Measurements from ENCODE around the gene LY6G6C. TPM values are rescaled to one million over a fixed set of nuclear protein-coding genes. Genes with fewer than 3 reads are reported as not detected.

Gene LY6G6C
- total and polyA plus RNA-seq, 4 donors, result 0.14 to 0.16 TPM; not detected in 2

DNA sequence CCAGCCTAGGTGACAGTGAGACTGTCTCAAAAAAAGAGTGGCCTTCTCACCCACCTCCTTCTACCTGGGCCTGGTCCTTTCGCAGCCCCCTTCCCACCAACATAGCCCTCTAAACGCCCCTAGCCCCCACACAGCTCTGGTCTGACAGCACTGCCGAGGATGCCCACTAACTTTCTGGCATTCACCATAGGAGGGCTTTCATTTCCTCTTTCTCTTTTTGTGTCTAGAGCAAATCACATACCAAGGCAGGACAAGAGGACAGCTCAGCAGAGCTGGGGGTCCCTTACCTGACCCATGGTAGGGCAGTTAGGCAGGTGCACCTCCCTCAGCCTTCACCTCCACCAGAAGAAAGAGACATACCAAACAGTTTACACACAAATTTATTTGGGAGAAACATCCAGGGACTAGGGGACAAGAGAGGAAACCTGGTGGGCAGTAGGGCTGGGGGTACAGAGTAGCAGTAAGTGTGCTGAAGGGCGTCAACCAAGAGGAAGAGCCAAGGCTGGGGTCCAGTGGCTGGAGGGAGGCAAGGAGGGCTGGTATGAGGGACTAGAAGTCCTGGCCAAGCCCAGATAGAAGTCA is 45.1 kb downstream of the LY6G6C start:
- Histone ChIP-seq H3K36me3 (ENCODE audit: control insufficient read depth in 4 of 4, insufficient read depth in 4 of 4, low read length in 4 of 4) (peaks cover 2 to 19% (median 6%) of the 10 kb centered on the region in 4 donors), H3K27me3 (ENCODE audit: control insufficient read depth in 3 of 3, insufficient read depth in 3 of 3, low read length in 2 of 3) (no peaks in the 10 kb centered on the region), H3K9ac (ENCODE audit: insufficient read depth in 1 of 2, low read length in 2 of 2) (no peak overlapping the region), H3K4me3 (no peak overlapping the region), H3K9me3 (ENCODE audit: control insufficient read depth in 4 of 4, insufficient read depth in 3 of 4, low read length in 3 of 4) (no peaks in the 10 kb centered on the region), H3K4me1 (ENCODE audit: control insufficient read depth in 5 of 5, insufficient read depth in 5 of 5, low read length in 5 of 5) (peaks cover 0 to 12% (median 4%) of the 10 kb centered on the region in 5 donors), H3K27ac (ENCODE audit: low read depth in 1 of 2, low read length in 1 of 2) (no peak overlapping the region)
- 84% methylated on average over 4 of the region's 4 CpGs for whole genome bisulfite sequencing, 2 donors
- TF ChIP-seq CTCF (IDR thresholded peaks at IDR 0.05; ENCODE audit: control extremely low read depth, extremely low read depth), result no peak
- DNase-seq (no peak), ATAC-seq (ENCODE audit: insufficient read depth, low FRiP score) (no peak)

DNA sequence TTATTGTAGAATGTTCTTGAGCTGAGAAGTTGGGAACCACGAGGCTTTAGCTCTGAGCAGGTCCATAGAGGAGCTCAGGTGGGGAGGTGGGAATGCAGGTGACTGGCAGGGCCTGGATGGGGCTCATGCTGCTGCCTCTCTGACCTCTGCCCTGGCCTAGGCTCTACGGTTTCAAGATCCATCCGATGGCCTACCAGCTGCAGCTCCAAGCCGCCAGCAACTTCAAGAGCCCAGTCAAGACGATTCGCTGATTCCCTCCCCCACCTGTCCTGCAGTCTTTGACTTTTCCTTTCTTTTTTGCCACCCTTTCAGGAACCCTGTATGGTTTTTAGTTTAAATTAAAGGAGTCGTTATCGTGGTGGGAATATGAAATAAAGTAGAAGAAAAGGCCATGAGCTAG is 51.9 kb downstream of the LY6G6C start, which contains the start of gene LY6G5B:
Gene LY6G5B, plus strand, starts transcription at position 301 of the 400 bp plus-strand sequence. CDS start 975 bp downstream, outside the sequence.
- peaks cover 0 to 7% (median 4%) of the 10 kb centered on the region in 5 donors for H3K4me1 ChIP-seq (ENCODE audit: control insufficient read depth in 5 of 5, insufficient read depth in 5 of 5, low read length in 5 of 5)
- H3K36me3 ChIP-seq (ENCODE audit: control insufficient read depth in 4 of 4, insufficient read depth in 4 of 4, low read length in 4 of 4), result peaks cover 19 to 49% (median 40%) of the 10 kb centered on the region in 4 donors
- WGBS, 2 donors, result 82 to 92% methylated on average over 8 of the region's 8 CpGs
- no peaks in the 10 kb centered on the region for H3K9me3 ChIP-seq (ENCODE audit: control insufficient read depth in 4 of 4, insufficient read depth in 3 of 4, low read length in 3 of 4)
- H3K9ac ChIP-seq (ENCODE audit: insufficient read depth in 1 of 2, low read length in 2 of 2), result no peak within 1 kb of the TSS
- H3K27me3 ChIP-seq (ENCODE audit: control insufficient read depth in 3 of 3, insufficient read depth in 3 of 3, low read length in 2 of 3), result no peaks in the 10 kb centered on the region
- H3K4me3 ChIP-seq, result no peak within 1 kb of the TSS
- no peak for TF ChIP-seq CTCF (IDR thresholded peaks at IDR 0.05; ENCODE audit: control extremely low read depth, extremely low read depth)
- H3K27ac ChIP-seq (ENCODE audit: low read depth in 1 of 2, low read length in 1 of 2), result no peak within 1 kb of the TSS
- ATAC-seq (ENCODE audit: insufficient read depth, low FRiP score) (no peak), DNase-seq (no peak)

Small RNAs within 50 kb of the gene (small RNA-seq; reads per million reads assigned to genes)
- gene LY6G6D (ENCODE audit: low replicate concordance), result not detected
- 0.10 reads per million for gene MIR4646 (ENCODE audit: low replicate concordance)
- not detected for gene MSH5-SAPCD1 (ENCODE audit: low replicate concordance)
- gene RNU6-850P (ENCODE audit: low replicate concordance), result not detected
- not detected for gene SAPCD1 (ENCODE audit: low replicate concordance)

Other genes with a start within 250 kb of the LY6G6C start
Only the 30 nearest of the 41 such genes appear.
- gene LTA, start 149.5 kb downstream of the LY6G6C start, total RNA-seq, result 1 to 10 TPM in 1 of 2 donors, under 1 TPM in 1; 0.54 to 1.2 TPM
- under 1 TPM; 0.28 to 0.40 TPM for gene LTA, start 149.5 kb downstream of the LY6G6C start, polyA plus RNA-seq
- gene TNF, start 146.2 kb downstream of the LY6G6C start, total RNA-seq, result 1 to 10 TPM in 1 of 2 donors, under 1 TPM in 1; 0.23 to 6.6 TPM
- gene TNF, start 146.2 kb downstream of the LY6G6C start, polyA plus RNA-seq, result 10 to 100 TPM in 1 of 2 donors, 1 to 10 TPM in 1; 1.6 to 15.7 TPM
- gene LTB, start 139.3 kb downstream of the LY6G6C start, total RNA-seq, result 10 to 100 TPM in 1 of 2 donors, 1 to 10 TPM in 1; 9.9 to 14.6 TPM
- 10 to 100 TPM in 1 of 2 donors, 1 to 10 TPM in 1; 9.8 to 31.9 TPM for gene LTB, start 139.3 kb downstream of the LY6G6C start, polyA plus RNA-seq
- gene LST1, start 135.5 kb downstream of the LY6G6C start, total RNA-seq, result 10 to 100 TPM in 1 of 2 donors, 1 to 10 TPM in 1; 9.6 to 78.8 TPM
- 100 to 1,000 TPM in 1 of 2 donors, 10 to 100 TPM in 1; 96.1 to 164 TPM for gene LST1, start 135.5 kb downstream of the LY6G6C start, polyA plus RNA-seq
- under 1 TPM in 1 of 2 donors, not detected in 1; 0.64 TPM for gene NCR3, start 128.7 kb downstream of the LY6G6C start, total RNA-seq
- gene NCR3, start 128.7 kb downstream of the LY6G6C start, polyA plus RNA-seq, result under 1 TPM; 0.61 TPM
- gene AIF1, start 106.5 kb downstream of the LY6G6C start, total RNA-seq, result 10 to 100 TPM; 38.7 to 86.0 TPM
- gene AIF1, start 106.5 kb downstream of the LY6G6C start, polyA plus RNA-seq, result 100 to 1,000 TPM in 1 of 2 donors, 10 to 100 TPM in 1; 89.9 to 345 TPM
- gene PRRC2A, start 101.0 kb downstream of the LY6G6C start, total RNA-seq, result 100 to 1,000 TPM in 1 of 2 donors, 10 to 100 TPM in 1; 73.7 to 157 TPM
- gene PRRC2A, start 101.0 kb downstream of the LY6G6C start, polyA plus RNA-seq, result 100 to 1,000 TPM in 1 of 2 donors, 10 to 100 TPM in 1; 90.4 to 115 TPM
- 100 to 1,000 TPM; 164 to 259 TPM for gene BAG6, start 69.1 kb downstream of the LY6G6C start, total RNA-seq
- 100 to 1,000 TPM; 189 to 322 TPM for gene BAG6, start 69.1 kb downstream of the LY6G6C start, polyA plus RNA-seq
- gene APOM, start 65.9 kb downstream of the LY6G6C start, total RNA-seq, result 1 to 10 TPM; 1.3 to 2.5 TPM
- 1 to 10 TPM; 2.2 to 8.8 TPM for gene APOM, start 65.9 kb downstream of the LY6G6C start, polyA plus RNA-seq
- 10 to 100 TPM; 18.9 to 26.8 TPM for gene C6orf47, start 61.0 kb downstream of the LY6G6C start, total RNA-seq
- 10 to 100 TPM; 23.5 to 24.5 TPM for gene C6orf47, start 61.0 kb downstream of the LY6G6C start, polyA plus RNA-seq
- gene GPANK1, start 56.7 kb downstream of the LY6G6C start, total RNA-seq, result 10 to 100 TPM; 13.3 to 16.6 TPM
- 10 to 100 TPM; 12.7 to 15.7 TPM for gene GPANK1, start 56.7 kb downstream of the LY6G6C start, polyA plus RNA-seq
- 100 to 1,000 TPM; 114 to 123 TPM for gene CSNK2B, start 55.7 kb downstream of the LY6G6C start, total RNA-seq
- gene CSNK2B, start 55.7 kb downstream of the LY6G6C start, polyA plus RNA-seq, result 100 to 1,000 TPM; 150 to 154 TPM
- 10 to 100 TPM in 1 of 2 donors, 1 to 10 TPM in 1; 5.7 to 13.7 TPM for gene LY6G5B, start 51.8 kb downstream of the LY6G6C start, total RNA-seq
- 1 to 10 TPM; 7.6 to 8.8 TPM for gene LY6G5B, start 51.8 kb downstream of the LY6G6C start, polyA plus RNA-seq
- gene LY6G5C, start 40.7 kb downstream of the LY6G6C start, total RNA-seq, result 1 to 10 TPM; 3.0 to 5.0 TPM
- 1 to 10 TPM; 2.8 to 3.9 TPM for gene LY6G5C, start 40.7 kb downstream of the LY6G6C start, polyA plus RNA-seq
- gene ABHD16A, start 18.4 kb downstream of the LY6G6C start, total RNA-seq, result 10 to 100 TPM; 49.5 to 57.7 TPM
- 10 to 100 TPM; 30.6 to 68.6 TPM for gene ABHD16A, start 18.4 kb downstream of the LY6G6C start, polyA plus RNA-seq
- gene LY6G6F, start 14.9 kb downstream of the LY6G6C start, total RNA-seq, result under 1 TPM in 1 of 2 donors, not detected in 1; 0.21 TPM
- gene LY6G6F, start 14.9 kb downstream of the LY6G6C start, polyA plus RNA-seq, result 1 to 10 TPM in 1 of 2 donors, not detected in 1; 2.2 TPM
- gene LY6G6D, start 6.4 kb downstream of the LY6G6C start, total RNA-seq, result not detected
- gene LY6G6D, start 6.4 kb downstream of the LY6G6C start, polyA plus RNA-seq, result not detected
- 1 to 10 TPM in 1 of 2 donors, under 1 TPM in 1; 0.64 to 1.1 TPM for gene MPIG6B, start 1.6 kb upstream of the LY6G6C start, total RNA-seq
- 1 to 10 TPM in 1 of 2 donors, under 1 TPM in 1; 0.45 to 2.3 TPM for gene MPIG6B, start 1.6 kb upstream of the LY6G6C start, polyA plus RNA-seq
- 10 to 100 TPM; 60.3 to 80.0 TPM for gene DDAH2, start 7.6 kb upstream of the LY6G6C start, total RNA-seq
- 100 to 1,000 TPM; 103 to 130 TPM for gene DDAH2, start 7.6 kb upstream of the LY6G6C start, polyA plus RNA-seq
- 100 to 1,000 TPM; 231 to 368 TPM for gene CLIC1, start 14.8 kb upstream of the LY6G6C start, total RNA-seq
- gene CLIC1, start 14.8 kb upstream of the LY6G6C start, polyA plus RNA-seq, result 100 to 1,000 TPM; 387 to 763 TPM
- 10 to 100 TPM; 11.6 to 17.8 TPM for gene MSH5, start 18.3 kb upstream of the LY6G6C start, total RNA-seq
- 10 to 100 TPM in 1 of 2 donors, 1 to 10 TPM in 1; 4.5 to 15.1 TPM for gene MSH5, start 18.3 kb upstream of the LY6G6C start, polyA plus RNA-seq
- gene SAPCD1, start 40.9 kb upstream of the LY6G6C start, total RNA-seq, result 1 to 10 TPM; 1.7 to 4.4 TPM
- gene SAPCD1, start 40.9 kb upstream of the LY6G6C start, polyA plus RNA-seq, result 1 to 10 TPM; 1.3 to 6.3 TPM
- gene VWA7, start 55.6 kb upstream of the LY6G6C start, total RNA-seq, result 10 to 100 TPM in 1 of 2 donors, 1 to 10 TPM in 1; 4.6 to 14.2 TPM
- gene VWA7, start 55.6 kb upstream of the LY6G6C start, polyA plus RNA-seq, result 1 to 10 TPM; 2.2 to 6.7 TPM
- gene VARS1, start 74.0 kb upstream of the LY6G6C start, total RNA-seq, result 10 to 100 TPM; 32.2 to 95.4 TPM
- 10 to 100 TPM; 36.3 to 45.8 TPM for gene VARS1, start 74.0 kb upstream of the LY6G6C start, polyA plus RNA-seq
- 10 to 100 TPM; 22.0 to 39.4 TPM for gene LSM2, start 85.2 kb upstream of the LY6G6C start, total RNA-seq
- gene LSM2, start 85.2 kb upstream of the LY6G6C start, polyA plus RNA-seq, result 10 to 100 TPM; 52.0 to 66.7 TPM
- 1 to 10 TPM; 1.9 to 2.3 TPM for gene HSPA1L, start 93.5 kb upstream of the LY6G6C start, total RNA-seq
- 1 to 10 TPM; 1.0 to 1.2 TPM for gene HSPA1L, start 93.5 kb upstream of the LY6G6C start, polyA plus RNA-seq
- 1,000 to 10,000 TPM in 1 of 2 donors, 100 to 1,000 TPM in 1; 118 to 1,149 TPM for gene HSPA1A, start 93.8 kb upstream of the LY6G6C start, total RNA-seq
- 100 to 1,000 TPM in 1 of 2 donors, 10 to 100 TPM in 1; 90.6 to 161 TPM for gene HSPA1A, start 93.8 kb upstream of the LY6G6C start, polyA plus RNA-seq
- 1,000 to 10,000 TPM in 1 of 2 donors, 10 to 100 TPM in 1; 99.7 to 1,377 TPM for gene HSPA1B, start 106.0 kb upstream of the LY6G6C start, total RNA-seq
- gene HSPA1B, start 106.0 kb upstream of the LY6G6C start, polyA plus RNA-seq, result 10 to 100 TPM; 33.2 to 99.0 TPM
- 10 to 100 TPM; 53.2 to 71.3 TPM for gene NEU1, start 141.1 kb upstream of the LY6G6C start, total RNA-seq
- gene NEU1, start 141.1 kb upstream of the LY6G6C start, polyA plus RNA-seq, result 10 to 100 TPM; 69.6 to 82.5 TPM
- gene SLC44A4, start 157.3 kb upstream of the LY6G6C start, total RNA-seq, result 100 to 1,000 TPM in 1 of 2 donors, 10 to 100 TPM in 1; 66.4 to 121 TPM
- gene SLC44A4, start 157.3 kb upstream of the LY6G6C start, polyA plus RNA-seq, result 10 to 100 TPM; 22.2 to 33.0 TPM